ENCODE data around the gene RPS6KA5. TPM values are rescaled to one million over a fixed set of nuclear protein-coding genes. Genes with fewer than 3 reads are reported as not detected.

Gene RPS6KA5
- total RNA-seq, 1 experiment from 2014 or later: 8.6 TPM

DNA sequence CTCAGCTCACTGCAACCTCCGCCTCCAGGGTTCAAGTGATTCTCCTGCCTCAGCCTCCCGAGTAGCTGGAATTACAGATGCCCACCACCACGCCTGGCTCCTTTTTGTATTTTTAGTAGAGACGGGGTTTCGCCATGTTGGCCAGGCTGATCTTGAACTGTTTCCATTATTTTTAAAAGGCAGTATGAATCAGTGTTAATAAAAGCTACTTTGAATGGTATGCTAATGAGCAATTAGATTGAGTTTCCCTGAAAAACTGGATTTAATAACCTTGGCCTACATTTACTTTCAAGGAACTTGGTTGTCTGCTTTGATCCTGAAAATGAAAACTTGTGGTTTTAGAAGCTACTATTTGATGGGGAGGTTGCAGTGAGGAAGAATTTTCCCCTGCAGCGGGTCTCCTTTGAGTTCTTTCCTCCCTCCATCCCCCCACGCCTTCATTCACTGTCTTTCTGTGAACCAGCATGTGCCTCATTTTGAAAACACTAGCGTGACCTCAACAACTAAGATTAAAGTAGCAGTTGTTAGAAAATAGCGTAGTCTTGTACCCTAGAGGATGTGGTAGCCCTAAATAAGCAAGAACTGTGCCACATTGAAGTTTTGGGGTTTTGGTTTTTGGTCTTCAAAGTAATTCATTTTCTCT lies 17.8 kb upstream of the RPS6KA5 start:
- CTCF ChIA-PET: no interaction called here
- H3F3A ChIP-seq (ENCODE audit: low read length, unreplicated experiment): no peaks in the 10 kb centered on the region
- no peaks in the 10 kb centered on the region for H3K9me3 ChIP-seq (ENCODE audit: low read length)
- no peaks in the 10 kb centered on the region for H4K20me1 ChIP-seq (ENCODE audit: low read length)
- H3K9me2 ChIP-seq (replicated peaks; ENCODE audit: low read length): no peaks in the 10 kb centered on the region
- H2AFZ ChIP-seq (ENCODE audit: low read length): no peak overlapping the region
- no peak overlapping the region for H3K27ac ChIP-seq (ENCODE audit: low read length)
- POLR2A ChIA-PET (ENCODE audit: unreplicated experiment): no interaction called here
- no TSS peak for BruUV-seq (replicated peaks)
- H3K79me2 ChIP-seq (ENCODE audit: low read length): no peaks in the 10 kb centered on the region
- ATAC-seq (no peak), DNase-seq (no peak)
- H3K4me1 ChIP-seq (ENCODE audit: insufficient read depth, low read length): no peaks in the 10 kb centered on the region
- H3K36me3 ChIP-seq (ENCODE audit: low read depth, low read length): no peaks in the 10 kb centered on the region
- no peak for TF ChIP-seq EZH2 (IDR thresholded peaks at IDR 0.05; ENCODE audit: low read length, unreplicated experiment)
- TF ChIP-seq EZH2phosphoT487 (IDR thresholded peaks at IDR 0.05; ENCODE audit: borderline replicate concordance, low read length): no peak
- TF ChIP-seq, protein P1, sequence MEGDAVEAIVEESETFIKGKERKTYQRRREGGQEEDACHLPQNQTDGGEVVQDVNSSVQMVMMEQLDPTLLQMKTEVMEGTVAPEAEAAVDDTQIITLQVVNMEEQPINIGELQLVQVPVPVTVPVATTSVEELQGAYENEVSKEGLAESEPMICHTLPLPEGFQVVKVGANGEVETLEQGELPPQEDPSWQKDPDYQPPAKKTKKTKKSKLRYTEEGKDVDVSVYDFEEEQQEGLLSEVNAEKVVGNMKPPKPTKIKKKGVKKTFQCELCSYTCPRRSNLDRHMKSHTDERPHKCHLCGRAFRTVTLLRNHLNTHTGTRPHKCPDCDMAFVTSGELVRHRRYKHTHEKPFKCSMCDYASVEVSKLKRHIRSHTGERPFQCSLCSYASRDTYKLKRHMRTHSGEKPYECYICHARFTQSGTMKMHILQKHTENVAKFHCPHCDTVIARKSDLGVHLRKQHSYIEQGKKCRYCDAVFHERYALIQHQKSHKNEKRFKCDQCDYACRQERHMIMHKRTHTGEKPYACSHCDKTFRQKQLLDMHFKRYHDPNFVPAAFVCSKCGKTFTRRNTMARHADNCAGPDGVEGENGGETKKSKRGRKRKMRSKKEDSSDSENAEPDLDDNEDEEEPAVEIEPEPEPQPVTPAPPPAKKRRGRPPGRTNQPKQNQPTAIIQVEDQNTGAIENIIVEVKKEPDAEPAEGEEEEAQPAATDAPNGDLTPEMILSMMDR (conservative IDR thresholded peaks at IDR 0.05; ENCODE audit: low read depth, low read length): no peak
- H3K27me3 ChIP-seq (ENCODE audit: low read length): no peaks in the 10 kb centered on the region
- no peak overlapping the region for H3K9ac ChIP-seq (ENCODE audit: low read length)
- intact Hi-C loops (cut with micrococcal nuclease): no loop called here
- no peak overlapping the region for H3K4me3 ChIP-seq (ENCODE audit: low read length)
- no peak overlapping the region for H3K4me2 ChIP-seq (ENCODE audit: low read length)

DNA sequence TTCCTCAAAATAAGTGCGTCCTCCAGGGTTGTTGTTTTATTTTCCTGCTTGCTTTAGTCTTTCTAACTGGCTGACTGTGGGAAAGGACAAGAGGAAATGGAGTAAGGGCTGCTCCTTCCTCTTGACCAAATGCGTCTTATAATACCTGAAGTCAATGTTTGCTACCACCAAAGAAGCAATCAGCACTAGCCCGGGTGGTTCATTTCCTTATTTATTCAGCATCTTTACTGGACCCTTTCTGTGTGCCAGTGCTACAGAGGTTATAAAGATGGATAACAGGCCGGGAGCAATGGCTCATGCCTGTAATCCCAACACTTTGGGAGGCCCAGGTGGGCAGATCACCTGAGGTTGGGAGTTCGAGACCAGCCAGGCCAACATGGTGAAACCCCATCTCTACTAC lies 15.1 kb upstream of the RPS6KA5 start:
- DNase-seq (no peak), ATAC-seq (no peak)
- Histone ChIP-seq H3F3A (ENCODE audit: low read length, unreplicated experiment) (no peaks in the 10 kb centered on the region), H3K27me3 (ENCODE audit: low read length) (no peaks in the 10 kb centered on the region), H4K20me1 (ENCODE audit: low read length) (no peaks in the 10 kb centered on the region), H3K79me2 (ENCODE audit: low read length) (no peaks in the 10 kb centered on the region), H2AFZ (ENCODE audit: low read length) (no peak overlapping the region), H3K4me3 (ENCODE audit: low read length) (no peak overlapping the region), H3K9me3 (ENCODE audit: low read length) (no peaks in the 10 kb centered on the region), H3K27ac (ENCODE audit: low read length) (no peak overlapping the region), H3K9me2 (replicated peaks; ENCODE audit: low read length) (no peaks in the 10 kb centered on the region), H3K4me2 (ENCODE audit: low read length) (no peak overlapping the region), H3K36me3 (ENCODE audit: low read depth, low read length) (no peaks in the 10 kb centered on the region), H3K4me1 (ENCODE audit: insufficient read depth, low read length) (no peaks in the 10 kb centered on the region), H3K9ac (ENCODE audit: low read length) (no peak overlapping the region)
- ChIA-PET CTCF (no interaction called here), POLR2A (ENCODE audit: unreplicated experiment) (no interaction called here)
- TF ChIP-seq EZH2phosphoT487 (IDR thresholded peaks at IDR 0.05; ENCODE audit: borderline replicate concordance, low read length) (no peak), EZH2 (IDR thresholded peaks at IDR 0.05; ENCODE audit: low read length, unreplicated experiment) (no peak)
- TF ChIP-seq, protein P1 (conservative IDR thresholded peaks at IDR 0.05; ENCODE audit: low read depth, low read length): no peak
- intact Hi-C loops (cut with micrococcal nuclease): no loop called here
- BruUV-seq (replicated peaks): no TSS peak

DNA sequence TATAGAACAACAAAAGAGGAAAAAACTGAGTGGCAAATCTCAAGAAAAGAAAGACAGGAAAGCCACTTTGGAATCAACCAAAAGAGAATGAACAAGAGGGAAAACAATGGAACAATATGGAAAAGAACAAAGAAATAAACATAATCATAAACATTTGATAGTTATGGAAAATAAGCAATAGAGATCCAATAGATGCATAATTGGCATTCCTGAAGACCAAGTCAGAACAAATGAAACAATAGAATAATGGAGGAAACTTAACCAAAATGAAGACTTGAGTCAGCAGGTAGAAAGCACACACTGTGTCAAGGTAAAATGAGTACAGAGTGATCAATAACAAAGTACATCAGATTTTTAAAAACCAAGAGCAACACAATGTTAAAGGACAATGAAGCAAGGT lies 10.1 kb upstream of the RPS6KA5 start:
- intact Hi-C loops (cut with micrococcal nuclease): no loop called here
- Histone ChIP-seq H3F3A (ENCODE audit: low read length, unreplicated experiment) (no peaks in the 10 kb centered on the region), H3K9me2 (replicated peaks; ENCODE audit: low read length) (no peaks in the 10 kb centered on the region), H4K20me1 (ENCODE audit: low read length) (no peaks in the 10 kb centered on the region), H3K4me2 (ENCODE audit: low read length) (no peak overlapping the region), H3K9me3 (ENCODE audit: low read length) (no peaks in the 10 kb centered on the region), H2AFZ (ENCODE audit: low read length) (no peak overlapping the region), H3K36me3 (ENCODE audit: low read depth, low read length) (no peaks in the 10 kb centered on the region), H3K4me1 (ENCODE audit: insufficient read depth, low read length) (no peaks in the 10 kb centered on the region), H3K4me3 (ENCODE audit: low read length) (no peak overlapping the region), H3K79me2 (ENCODE audit: low read length) (no peaks in the 10 kb centered on the region), H3K27me3 (ENCODE audit: low read length) (no peaks in the 10 kb centered on the region), H3K9ac (ENCODE audit: low read length) (no peak overlapping the region), H3K27ac (ENCODE audit: low read length) (no peak overlapping the region)
- TF ChIP-seq, protein P1 (conservative IDR thresholded peaks at IDR 0.05; ENCODE audit: low read depth, low read length): no peak
- TF ChIP-seq EZH2 (IDR thresholded peaks at IDR 0.05; ENCODE audit: low read length, unreplicated experiment) (no peak), EZH2phosphoT487 (IDR thresholded peaks at IDR 0.05; ENCODE audit: borderline replicate concordance, low read length) (no peak)
- no TSS peak for BruUV-seq (replicated peaks)
- ChIA-PET CTCF (no interaction called here), POLR2A (ENCODE audit: unreplicated experiment) (no interaction called here)
- ATAC-seq (no peak), DNase-seq (no peak)

Data from PC-3 (cell line).